GM12874 (cell line): ENCODE data around the gene SPIN2B.
"Not testable (repeated sequence)": the region's sequence is repeated elsewhere in the genome, so short reads cannot be mapped to it uniquely, and the experiment has no call there.

Experiments
- TF ChIP-seq, protein P1 (sequence below): IDR thresholded peaks from 2 replicates; pipeline ENCODE4 v1.5.1; 2011; ENCODE audit warnings: low read depth, mild to moderate bottlenecking, control low read depth, low read length, moderate library complexity; ENCODE audit not compliant: insufficient read depth

Gene SPIN2B

DNA sequence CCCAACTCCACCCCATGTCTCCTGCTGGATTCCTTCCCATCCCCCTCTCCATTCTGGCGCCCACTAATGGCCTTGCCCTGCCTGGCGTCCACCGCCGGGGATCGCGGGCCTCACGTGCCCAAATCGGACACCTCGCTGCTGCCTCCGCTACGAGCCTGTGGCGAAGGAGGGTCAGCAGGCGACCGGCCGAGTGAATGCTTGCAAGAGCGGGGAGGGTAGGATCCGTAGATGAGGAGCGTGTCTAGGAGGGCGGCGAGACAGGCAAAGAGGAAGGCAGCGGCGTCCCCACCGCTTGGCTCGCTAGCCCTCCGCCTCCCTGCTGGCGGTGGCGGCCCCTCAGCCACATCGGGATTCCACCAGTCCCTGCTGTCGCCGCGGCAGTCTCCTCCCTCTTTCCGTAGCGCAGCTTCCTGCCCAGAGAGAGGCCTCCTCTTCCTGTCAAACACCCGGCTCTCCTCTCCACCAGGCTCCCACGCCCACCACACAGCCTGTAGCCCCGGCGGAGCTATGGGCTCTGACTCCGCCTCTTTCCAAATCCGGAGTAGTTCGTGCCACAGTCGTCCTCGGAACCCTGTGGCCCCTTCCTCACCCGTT is at the start of gene SPIN2B:
Gene SPIN2B, minus strand, starts transcription at position 387 of the 594 bp plus-strand sequence.
- TF ChIP-seq, protein P1, sequence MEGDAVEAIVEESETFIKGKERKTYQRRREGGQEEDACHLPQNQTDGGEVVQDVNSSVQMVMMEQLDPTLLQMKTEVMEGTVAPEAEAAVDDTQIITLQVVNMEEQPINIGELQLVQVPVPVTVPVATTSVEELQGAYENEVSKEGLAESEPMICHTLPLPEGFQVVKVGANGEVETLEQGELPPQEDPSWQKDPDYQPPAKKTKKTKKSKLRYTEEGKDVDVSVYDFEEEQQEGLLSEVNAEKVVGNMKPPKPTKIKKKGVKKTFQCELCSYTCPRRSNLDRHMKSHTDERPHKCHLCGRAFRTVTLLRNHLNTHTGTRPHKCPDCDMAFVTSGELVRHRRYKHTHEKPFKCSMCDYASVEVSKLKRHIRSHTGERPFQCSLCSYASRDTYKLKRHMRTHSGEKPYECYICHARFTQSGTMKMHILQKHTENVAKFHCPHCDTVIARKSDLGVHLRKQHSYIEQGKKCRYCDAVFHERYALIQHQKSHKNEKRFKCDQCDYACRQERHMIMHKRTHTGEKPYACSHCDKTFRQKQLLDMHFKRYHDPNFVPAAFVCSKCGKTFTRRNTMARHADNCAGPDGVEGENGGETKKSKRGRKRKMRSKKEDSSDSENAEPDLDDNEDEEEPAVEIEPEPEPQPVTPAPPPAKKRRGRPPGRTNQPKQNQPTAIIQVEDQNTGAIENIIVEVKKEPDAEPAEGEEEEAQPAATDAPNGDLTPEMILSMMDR: no peak

DNA sequence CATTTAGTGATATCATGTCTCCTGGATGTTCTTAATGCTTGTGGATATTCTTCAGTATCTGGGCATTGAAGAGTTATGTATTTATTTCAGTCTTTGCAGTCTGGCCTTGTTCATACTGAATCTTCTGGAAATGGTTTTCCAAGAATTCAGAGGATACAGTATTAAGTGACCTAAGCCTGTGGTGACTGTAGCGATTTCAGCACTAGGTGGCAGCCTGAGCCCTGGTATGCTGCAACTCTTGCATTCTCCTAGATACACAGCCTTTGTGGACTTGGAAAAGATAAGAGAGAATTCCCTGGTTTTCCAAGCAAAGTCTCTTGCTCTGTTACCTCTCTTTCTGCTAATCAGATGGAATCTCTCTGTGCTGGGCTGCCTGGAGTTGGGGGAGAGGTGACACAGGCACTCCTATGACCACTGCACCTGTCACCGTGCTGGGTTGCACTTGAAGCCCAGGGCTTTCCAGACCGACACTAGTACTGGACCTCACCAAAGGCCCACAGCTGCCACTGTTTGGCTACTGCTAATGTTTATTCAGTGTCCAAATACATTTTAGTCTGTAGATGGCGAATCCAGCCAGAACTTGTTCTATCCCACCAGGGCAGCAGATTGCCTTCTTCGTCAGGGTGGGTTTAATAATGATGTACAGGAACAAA is 35.2 kb upstream of the SPIN2B start:
- TF ChIP-seq, protein P1: 0 out of 2 replicates have a peak, but pooled peaks have one; percentile 19

DNA sequence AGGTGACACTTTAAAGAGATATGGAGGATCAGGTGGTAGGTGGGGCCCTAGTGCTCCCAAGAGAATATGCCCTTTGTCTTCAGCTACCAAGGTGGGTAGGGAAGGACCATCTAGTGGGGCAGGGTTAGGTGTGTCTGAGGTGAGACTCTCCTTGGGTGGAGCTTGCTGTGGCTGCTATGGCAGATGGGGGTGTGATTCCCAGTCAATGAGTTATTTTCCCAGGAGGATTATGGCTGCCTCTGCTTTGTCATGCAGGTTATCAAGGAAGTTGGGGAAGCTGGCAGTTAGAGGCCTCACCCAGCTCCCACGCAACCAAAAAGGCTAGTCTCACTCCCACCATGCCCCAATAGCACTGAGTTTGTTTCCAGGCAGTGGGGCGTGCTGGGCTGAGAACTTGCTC is 33.8 kb upstream of the SPIN2B start:
- TF ChIP-seq, protein P1: no peak

DNA sequence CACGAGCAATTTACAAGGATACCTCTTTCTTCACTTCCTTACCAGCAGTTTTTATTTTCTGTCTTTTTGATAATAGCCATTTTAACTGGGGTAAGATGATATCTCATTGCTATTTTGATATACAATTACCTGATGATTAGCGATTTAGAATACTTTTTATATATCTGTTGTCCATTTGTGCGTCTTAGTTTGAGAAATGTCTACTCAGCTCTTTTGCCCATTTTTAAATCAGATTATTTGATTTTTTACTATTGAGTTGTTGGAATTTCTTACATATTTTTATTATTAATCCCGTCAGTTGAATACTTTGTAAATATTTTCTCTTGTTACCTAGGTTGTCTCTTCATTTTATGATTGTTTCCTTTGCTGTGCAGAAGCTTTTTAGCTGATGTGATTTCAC is 17.3 kb upstream of the SPIN2B start:
- TF ChIP-seq, protein P1: no peak

DNA sequence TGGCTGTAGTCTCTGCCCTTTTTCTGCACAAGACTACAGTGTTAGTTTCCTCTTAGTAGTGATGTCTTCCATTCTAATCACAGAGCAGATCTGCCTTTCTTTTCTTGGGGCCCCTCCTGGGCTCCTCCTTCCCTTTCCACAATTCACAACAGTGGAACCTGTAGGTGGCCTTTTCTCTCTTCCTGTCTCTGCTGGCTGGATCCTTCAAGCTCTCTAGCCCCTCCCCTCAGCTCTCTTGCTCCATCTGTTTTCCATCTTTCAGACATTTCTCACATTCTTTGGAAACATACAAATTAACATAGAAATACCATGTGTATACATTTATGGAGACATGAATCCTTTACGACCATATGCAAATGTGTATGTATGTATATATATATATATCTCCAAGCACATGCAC is 16.2 kb upstream of the SPIN2B start:
- TF ChIP-seq, protein P1: no peak

DNA sequence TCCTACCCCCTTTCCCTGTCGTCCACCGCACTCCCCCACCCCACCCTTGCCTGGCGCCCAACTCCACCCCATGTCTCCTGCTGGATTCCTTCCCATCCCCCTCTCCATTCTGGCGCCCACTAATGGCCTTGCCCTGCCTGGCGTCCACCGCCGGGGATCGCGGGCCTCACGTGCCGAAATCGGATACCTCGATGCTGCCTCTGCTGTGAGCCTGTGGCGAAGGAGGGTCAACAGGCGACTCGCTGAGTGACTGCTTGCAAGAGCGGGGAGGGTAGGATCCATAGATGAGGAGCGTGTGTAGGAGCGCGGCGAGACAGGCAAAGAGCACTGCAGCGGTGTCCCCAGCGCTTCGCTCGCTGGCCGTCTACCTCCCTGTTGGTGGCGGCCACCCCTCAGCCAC is 15.7 kb upstream of the SPIN2B start, which contains the start of gene SPIN2A:
Gene SPIN2A, minus strand, starts transcription at position 325 of the 400 bp plus-strand sequence. CDS start 800 bp downstream, outside the sequence.
- TF ChIP-seq, protein P1: not testable (repeated sequence)

DNA sequence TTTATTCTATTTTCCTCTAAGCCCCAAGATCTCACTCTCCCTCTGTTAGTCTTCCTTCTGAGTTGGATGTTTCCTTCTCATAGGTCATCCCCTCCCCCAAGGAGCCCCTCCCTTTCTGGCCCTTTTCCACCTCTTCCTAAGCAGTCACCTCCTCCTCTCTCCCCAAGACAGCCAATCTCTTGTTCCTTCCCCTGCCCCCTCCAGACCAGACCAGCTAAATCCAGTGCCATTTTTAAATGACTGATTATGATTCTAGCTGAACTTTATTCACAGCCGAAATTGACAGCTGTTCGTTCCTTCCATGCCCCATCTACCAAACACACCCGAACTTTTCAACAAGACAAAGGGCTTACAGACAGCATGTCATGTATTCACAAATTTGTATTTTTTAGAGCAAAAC is 13.9 kb upstream of the SPIN2B start:
- TF ChIP-seq, protein P1: no peak
